ENCODE data around the gene GALNS. TPM values are rescaled to one million over a fixed set of nuclear protein-coding genes. Genes with fewer than 3 reads are reported as not detected.

Gene GALNS
- total and polyA plus RNA-seq, 2 of the 4 experiments (the other 2 are of a cell fraction): 7.2 to 32.5 TPM

DNA sequence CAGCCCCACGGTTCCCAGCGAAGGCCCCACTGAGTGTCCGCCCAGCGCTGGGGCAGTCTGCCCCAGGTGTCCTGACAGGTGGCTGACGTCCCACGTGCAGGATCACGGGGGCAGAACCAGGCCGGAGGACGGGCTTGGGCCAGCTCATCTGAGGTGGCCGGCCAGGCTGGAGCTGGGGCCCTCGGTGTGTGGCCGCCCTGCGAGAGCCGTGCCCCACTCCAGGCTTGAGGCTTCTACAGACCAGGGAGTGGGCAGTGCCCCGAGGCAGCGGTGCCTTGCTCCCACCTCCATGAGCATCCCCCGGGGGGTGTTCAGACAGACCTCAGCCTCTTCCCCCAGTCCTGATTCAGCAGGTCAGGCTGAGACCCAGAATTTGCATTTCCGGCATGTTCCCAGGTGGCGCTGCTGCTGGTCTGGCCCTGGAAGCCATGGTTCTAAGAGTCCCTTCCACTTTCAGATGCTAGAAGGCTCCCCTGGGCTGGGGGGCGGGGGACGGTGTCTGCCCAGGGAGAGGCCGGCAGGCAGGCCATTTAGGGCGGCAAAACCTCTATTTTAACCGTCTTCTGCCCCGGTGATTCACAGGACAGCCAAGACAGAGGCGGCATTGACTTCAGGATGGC, 45.1 kb upstream of the GALNS start:
- Histone ChIP-seq H2BK20ac (ENCODE audit: low read depth, low read length) (no peak overlapping the region), H3K4ac (ENCODE audit: low read depth, low read length) (no peak overlapping the region), H3K56ac (ENCODE audit: extremely low read depth, insufficient read depth, low read length) (no peak overlapping the region), H3K23ac (ENCODE audit: low read depth, low read length) (no peak overlapping the region), H2BK5ac (ENCODE audit: low read depth, low read length, poor library complexity, severe bottlenecking) (no peak overlapping the region), H3K18ac (ENCODE audit: low read depth, low read length) (no peak overlapping the region), H3K4me1 (ENCODE audit: control insufficient read depth, insufficient read depth, low read length) (no peaks in the 10 kb centered on the region), H2BK120ac (ENCODE audit: low read depth, low read length) (no peak overlapping the region), H4K5ac (ENCODE audit: low read depth, low read length) (no peak overlapping the region), H4K20me1 (ENCODE audit: insufficient read depth, low read length) (no peaks in the 10 kb centered on the region), H3K9me1 (ENCODE audit: insufficient read depth, low read length) (no peaks in the 10 kb centered on the region), H4K91ac (ENCODE audit: insufficient read depth, low read depth, low read length) (no peak overlapping the region), H3K9me3 (ENCODE audit: control insufficient read depth, insufficient read depth, low read length) (no peaks in the 10 kb centered on the region), H4K8ac (ENCODE audit: low read depth in 2 of 2, low read length in 2 of 2) (no peak overlapping the region), H2BK15ac (ENCODE audit: low read depth, low read length) (no peak overlapping the region), H3K4me3 (ENCODE audit: insufficient read depth, low read depth, low read length) (no peak overlapping the region), H3K14ac (replicated peaks; ENCODE audit: low read depth, low read length) (no peak overlapping the region), H3K79me1 (ENCODE audit: low read depth in 1 of 2, low read length in 2 of 2) (no peaks in the 10 kb centered on the region), H2AFZ (replicated peaks; ENCODE audit: low read length, poor library complexity) (no peak overlapping the region), H2AK9ac (replicated peaks; ENCODE audit: low read depth, low read length, poor library complexity) (no peak overlapping the region), H3K9ac (ENCODE audit: low read depth, low read length) (no peak overlapping the region), H3K4me2 (ENCODE audit: low read depth, low read length) (no peak overlapping the region), H3K27ac (ENCODE audit: insufficient read depth, low read length) (no peak overlapping the region), H3K27me3 (ENCODE audit: control insufficient read depth, insufficient read depth, low read length) (peaks cover 23% of the 10 kb centered on the region; the same call in 1 of the 2 replicates), H3K36me3 (ENCODE audit: control insufficient read depth, insufficient read depth, low read length) (no peaks in the 10 kb centered on the region), H2AK5ac (ENCODE audit: low read depth, low read length) (no peak overlapping the region)
- no peak for ATAC-seq (ENCODE audit: low read depth)
- no peak for DNase-seq
- intact Hi-C loops (cut with micrococcal nuclease) (no loop called here), dilution Hi-C loops (cut with HindIII; ENCODE audit: low sequenced_read_pairs, unreplicated experiment) (no loop called here), in situ Hi-C loops (cut with MboI; ENCODE audit: low sequenced_read_pairs) (no loop called here)
- no TSS peak for BruUV-seq (replicated peaks)
- CTCF ChIA-PET: no interaction called here
- POLR2A ChIA-PET (ENCODE audit: unreplicated experiment): no interaction called here
- WGBS, 2 experiments (ENCODE audit: extremely low coverage in 2 of 2, insufficient read length in 1 of 2): 80% methylated on average over 22 of the region's 26 CpGs; no CpG with 5 or more reads in 1 of the 2 experiments
- TF ChIP-seq CHD1 (IDR thresholded peaks at IDR 0.05; ENCODE audit: low read depth, low read length) (no peak), MXI1 (IDR thresholded peaks at IDR 0.05; ENCODE audit: borderline replicate concordance, low read depth, low read length) (no peak), CEBPB (IDR thresholded peaks at IDR 0.05; ENCODE audit: low read depth, low read length) (no peak), FOS (IDR thresholded peaks at IDR 0.05; ENCODE audit: low read depth, low read length) (no peak), USF2 (IDR thresholded peaks at IDR 0.05; ENCODE audit: low read depth, low read length) (no peak), ELK1 (IDR thresholded peaks at IDR 0.05; ENCODE audit: borderline replicate concordance, low read depth, low read length) (no peak), NFE2L2 (IDR thresholded peaks at IDR 0.05; ENCODE audit: low read depth, low read length) (no peak), MAZ (IDR thresholded peaks at IDR 0.05; ENCODE audit: borderline replicate concordance, low read depth, low read length) (no peak), RFX5 (IDR thresholded peaks at IDR 0.05; ENCODE audit: low read depth, low read length) (no peak), SMC3 (IDR thresholded peaks at IDR 0.05; ENCODE audit: low read depth, low read length) (no peak)

Measured in IMR-90 (cell line).